ENCODE measurements around the gene LCLAT1. TPM values are rescaled to one million over a fixed set of nuclear protein-coding genes. Genes with fewer than 3 reads are reported as not detected.

The LCLAT1 gene
- total RNA-seq, 1 donor from 2014 or later: 13.0 TPM

DNA sequence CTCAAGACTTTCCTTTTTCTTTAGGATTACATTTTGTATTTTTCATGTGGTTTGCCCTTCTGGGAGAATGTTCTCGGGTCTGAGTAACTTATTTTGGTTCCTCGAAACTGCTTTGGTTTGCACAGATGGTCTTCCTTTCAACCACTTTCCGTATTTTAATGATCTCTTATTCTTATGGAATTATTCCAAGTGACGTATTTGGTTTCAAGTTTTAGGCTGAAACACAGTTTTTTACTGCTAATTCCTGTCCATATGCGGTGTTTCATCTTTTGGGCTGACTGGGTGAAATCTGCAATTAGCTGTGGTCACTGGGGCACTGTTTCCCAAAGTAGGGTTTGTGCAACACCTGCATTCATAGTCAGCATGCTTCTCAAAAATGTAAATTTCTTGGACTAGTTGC lies 237.5 kb downstream of the LCLAT1 start:
- H3K9me3 ChIP-seq: no peaks in the 10 kb centered on the region
- ATAC-seq (no peak), DNase-seq (no peak)
- H3K4me3 ChIP-seq: no peak overlapping the region
- H3K36me3 ChIP-seq: no peaks in the 10 kb centered on the region
- H3K4me1 ChIP-seq: no peaks in the 10 kb centered on the region
- intact Hi-C loops (cut with DNase I): no loop called here
- no peak overlapping the region for H3K27ac ChIP-seq
- TF ChIP-seq, protein P1, sequence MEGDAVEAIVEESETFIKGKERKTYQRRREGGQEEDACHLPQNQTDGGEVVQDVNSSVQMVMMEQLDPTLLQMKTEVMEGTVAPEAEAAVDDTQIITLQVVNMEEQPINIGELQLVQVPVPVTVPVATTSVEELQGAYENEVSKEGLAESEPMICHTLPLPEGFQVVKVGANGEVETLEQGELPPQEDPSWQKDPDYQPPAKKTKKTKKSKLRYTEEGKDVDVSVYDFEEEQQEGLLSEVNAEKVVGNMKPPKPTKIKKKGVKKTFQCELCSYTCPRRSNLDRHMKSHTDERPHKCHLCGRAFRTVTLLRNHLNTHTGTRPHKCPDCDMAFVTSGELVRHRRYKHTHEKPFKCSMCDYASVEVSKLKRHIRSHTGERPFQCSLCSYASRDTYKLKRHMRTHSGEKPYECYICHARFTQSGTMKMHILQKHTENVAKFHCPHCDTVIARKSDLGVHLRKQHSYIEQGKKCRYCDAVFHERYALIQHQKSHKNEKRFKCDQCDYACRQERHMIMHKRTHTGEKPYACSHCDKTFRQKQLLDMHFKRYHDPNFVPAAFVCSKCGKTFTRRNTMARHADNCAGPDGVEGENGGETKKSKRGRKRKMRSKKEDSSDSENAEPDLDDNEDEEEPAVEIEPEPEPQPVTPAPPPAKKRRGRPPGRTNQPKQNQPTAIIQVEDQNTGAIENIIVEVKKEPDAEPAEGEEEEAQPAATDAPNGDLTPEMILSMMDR (IDR thresholded peaks at IDR 0.05): no peak
- H3K27me3 ChIP-seq (ENCODE audit: low read depth): no peaks in the 10 kb centered on the region

GRCh38 chr2:30684996-30685395 lies 237.9 kb downstream of the LCLAT1 start:
- ATAC-seq: no peak
- no peak overlapping the region for H3K27ac ChIP-seq
- H3K36me3 ChIP-seq: no peaks in the 10 kb centered on the region
- no peak overlapping the region for H3K4me3 ChIP-seq
- intact Hi-C loops (cut with DNase I): no loop called here
- TF ChIP-seq, protein P1 (IDR thresholded peaks at IDR 0.05): no peak
- no peaks in the 10 kb centered on the region for H3K9me3 ChIP-seq
- no peak for DNase-seq
- no peaks in the 10 kb centered on the region for H3K27me3 ChIP-seq (ENCODE audit: low read depth)
- no peaks in the 10 kb centered on the region for H3K4me1 ChIP-seq

DNA sequence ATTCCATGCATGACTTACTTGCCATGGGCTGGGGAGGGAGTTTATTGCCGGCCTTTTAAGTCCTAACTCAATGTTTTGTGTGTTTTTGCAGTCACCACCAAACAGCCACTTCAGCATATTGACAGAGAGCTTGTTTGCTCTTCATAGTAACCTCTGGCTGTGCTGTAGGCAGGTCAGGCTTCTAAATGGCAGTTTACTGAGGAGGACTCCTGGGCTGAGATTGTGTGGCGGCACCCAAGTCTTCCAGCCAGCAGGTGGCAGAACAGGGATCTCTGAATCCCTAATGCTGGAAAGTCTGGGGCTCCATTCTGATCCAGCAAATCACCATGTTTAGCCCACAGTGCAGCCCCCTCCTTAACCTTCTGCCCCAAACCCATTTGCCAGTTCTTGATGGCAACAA lies 239.0 kb downstream of the LCLAT1 start:
- TF ChIP-seq, protein P1 (IDR thresholded peaks at IDR 0.05): peak; percentile 30
- no peaks in the 10 kb centered on the region for H3K9me3 ChIP-seq
- intact Hi-C loops (cut with DNase I): no loop called here
- no peaks in the 10 kb centered on the region for H3K27me3 ChIP-seq (ENCODE audit: low read depth)
- no peaks in the 10 kb centered on the region for H3K36me3 ChIP-seq
- no peak overlapping the region for H3K4me3 ChIP-seq
- H3K27ac ChIP-seq: no peak overlapping the region
- H3K4me1 ChIP-seq: peaks cover 4% of the 10 kb centered on the region
- DNase-seq (no peak), ATAC-seq (peak; percentile 55 to 77)

DNA sequence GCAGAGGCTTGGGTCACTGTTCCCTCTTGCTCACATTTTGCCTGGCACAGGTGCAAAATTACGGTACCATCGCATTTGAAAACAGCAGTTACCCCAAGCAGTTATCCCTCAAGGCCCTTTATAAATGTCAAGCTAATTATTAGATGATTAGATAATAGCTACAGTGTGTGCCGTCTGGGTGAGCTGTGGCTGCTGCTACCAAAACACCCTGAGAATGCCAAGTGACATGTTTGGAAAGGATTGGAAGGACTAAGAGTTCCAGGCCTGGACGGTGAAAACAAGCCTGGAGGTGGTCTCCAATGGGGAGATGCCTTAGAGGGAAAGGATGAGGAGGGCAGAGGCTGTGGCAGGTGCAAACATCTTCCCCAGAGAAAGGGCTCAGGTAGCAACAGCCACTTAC lies 239.6 kb downstream of the LCLAT1 start:
- Histone ChIP-seq H3K27me3 (ENCODE audit: low read depth) (no peaks in the 10 kb centered on the region), H3K36me3 (no peaks in the 10 kb centered on the region), H3K4me1 (peaks cover 4% of the 10 kb centered on the region), H3K9me3 (no peaks in the 10 kb centered on the region), H3K4me3 (no peak overlapping the region), H3K27ac (no peak overlapping the region)
- no peak for DNase-seq
- intact Hi-C loops (cut with DNase I): no loop called here
- TF ChIP-seq, protein P1 (IDR thresholded peaks at IDR 0.05): no peak
- ATAC-seq: no peak

GRCh38 chr2:30688956-30689401 lies 241.9 kb downstream of the LCLAT1 start:
- Histone ChIP-seq H3K27ac (peak overlapping the region; percentile 61), H3K36me3 (no peaks in the 10 kb centered on the region), H3K9me3 (no peaks in the 10 kb centered on the region), H3K4me3 (no peak overlapping the region), H3K4me1 (peaks cover 12% of the 10 kb centered on the region), H3K27me3 (ENCODE audit: low read depth) (no peaks in the 10 kb centered on the region)
- intact Hi-C loops (cut with DNase I): no loop called here
- TF ChIP-seq, protein P1 (IDR thresholded peaks at IDR 0.05): no peak
- DNase-seq: no peak
- ATAC-seq: no peak
